Islet of Langerhans (tissue), 1 donor: ENCODE measurements around the gene CCL1.
"Not testable (repeated sequence)": the region's sequence is repeated elsewhere in the genome, so short reads cannot be mapped to it uniquely, and the experiment has no call there.

Experiments
- FAIRE-seq: peaks from one replicate; lab custom pipeline; 2011; peaks lifted over from hg19 to GRCh38; lab: Jason Lieb, UNC

CCL1 gene

GRCh38 chr17:34357398-34357797 lies 5.6 kb downstream of the CCL1 start:
- no peak for FAIRE-seq

- no peak for FAIRE-seq
These were observed 6.8 kb downstream of the CCL1 start, which contains the start of gene CCL13 for GRCh38 chr17:34356194-34356593. TSS of gene CCL13 (plus strand) at chr17:34356480. CDS start at chr17:34356527, 47 bp downstream.

- FAIRE-seq = no peak
These were observed 8.4 kb downstream of the CCL1 start for GRCh38 chr17:34354637-34355036.

GRCh38 chr17:34352191-34352590 lies 10.8 kb downstream of the CCL1 start:
- FAIRE-seq = no peak

GRCh38 chr17:34351096-34351495 lies 11.9 kb downstream of the CCL1 start:
- FAIRE-seq = no peak

GRCh38 chr17:34349751-34350150 lies 13.3 kb downstream of the CCL1 start:
- FAIRE-seq = no peak

GRCh38 chr17:34347063-34347462 lies 16.0 kb downstream of the CCL1 start:
- no peak for FAIRE-seq

GRCh38 chr17:34341916-34342315 lies 21.1 kb downstream of the CCL1 start:
- no peak for FAIRE-seq

GRCh38 chr17:34339138-34339770 lies 23.8 kb downstream of the CCL1 start:
- no peak for FAIRE-seq

GRCh38 chr17:34337701-34338100 lies 25.3 kb downstream of the CCL1 start:
- no peak for FAIRE-seq

GRCh38 chr17:34327580-34327979 lies 35.5 kb downstream of the CCL1 start:
- not testable (repeated sequence) for FAIRE-seq

GRCh38 chr17:34321964-34322363 lies 41.1 kb downstream of the CCL1 start:
- no peak for FAIRE-seq

GRCh38 chr17:34319039-34319483 lies 44.0 kb downstream of the CCL1 start, which contains the start of gene CCL8:
TSS of gene CCL8 (plus strand) at chr17:34319435. CDS start at chr17:34319502, 67 bp downstream.
- no peak for FAIRE-seq

- no peak for FAIRE-seq
These were observed 44.6 kb downstream of the CCL1 start for GRCh38 chr17:34318474-34318873.

GRCh38 chr17:34314279-34314678 lies 48.8 kb downstream of the CCL1 start:
- FAIRE-seq = no peak

- no peak for FAIRE-seq
These were observed 49.9 kb downstream of the CCL1 start for GRCh38 chr17:34313164-34313563.

GRCh38 chr17:34312080-34312479 lies 51.0 kb downstream of the CCL1 start:
- FAIRE-seq = no peak

GRCh38 chr17:34311291-34311690 lies 51.7 kb downstream of the CCL1 start:
- no peak for FAIRE-seq
